HG03045 (cell line): ENCODE measurements around the gene TAF5L.
"Not testable (repeated sequence)": the region's sequence is repeated elsewhere in the genome, so short reads cannot be mapped to it uniquely, and the experiment has no call there.

Experiments used
- ATAC-seq: cut with Tn5 transposase; IDR thresholded peaks from one replicate; pipeline ENCODE4 v1.9.1; 2021; ENCODE audit warnings: mild to moderate bottlenecking, moderate library complexity; ENCODE audit not compliant: unreplicated experiment

The TAF5L gene

DNA sequence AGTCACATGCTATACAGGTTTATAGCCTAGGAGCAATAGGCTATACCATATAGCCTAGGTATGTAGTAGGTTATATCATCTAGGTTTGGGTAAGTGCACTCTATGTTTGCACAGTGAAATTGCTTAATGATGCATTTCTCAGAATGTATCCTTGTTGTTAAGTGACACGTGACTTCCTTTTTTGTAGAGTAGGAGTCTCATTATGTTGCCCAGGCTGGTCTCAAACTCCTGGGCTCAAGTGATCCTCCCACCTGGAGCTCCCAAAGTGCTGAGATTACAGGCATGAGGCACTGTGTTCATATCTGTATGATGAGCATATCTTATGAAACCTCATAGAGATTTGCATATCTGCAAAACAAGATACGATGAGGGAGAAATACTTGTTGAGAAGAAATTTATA, 53.6 kb downstream of the TAF5L start:
- no peak for ATAC-seq

DNA sequence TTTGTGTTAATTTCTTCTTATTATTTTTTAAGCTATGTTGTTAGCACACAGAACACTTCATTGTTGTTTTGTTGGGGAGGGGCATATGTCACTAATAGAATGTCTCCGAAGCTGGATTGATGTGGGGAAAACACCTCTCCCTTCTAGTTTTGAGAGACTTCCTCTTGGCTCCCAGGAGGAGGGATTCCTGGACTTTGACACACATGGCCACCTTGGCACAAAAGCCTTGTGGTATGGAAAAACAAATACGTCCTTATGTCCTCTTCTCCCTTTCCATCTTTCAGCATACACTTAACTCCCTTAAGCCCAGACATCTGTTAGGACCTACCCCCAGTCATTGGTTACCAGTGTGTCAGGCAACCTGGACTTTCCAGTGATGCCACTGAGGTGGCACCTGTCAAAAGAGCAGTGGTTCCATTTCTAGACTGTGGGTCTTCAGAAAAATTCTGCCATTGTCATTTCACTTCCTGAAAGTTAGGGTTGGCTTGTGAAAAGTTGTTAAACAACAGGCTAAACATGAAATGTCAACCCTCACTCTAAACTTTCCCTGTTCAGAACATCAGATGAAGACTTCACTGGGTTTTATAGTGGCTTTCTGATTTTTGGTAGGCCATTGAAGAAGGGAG, 54.9 kb downstream of the TAF5L start:
- no peak for ATAC-seq

DNA sequence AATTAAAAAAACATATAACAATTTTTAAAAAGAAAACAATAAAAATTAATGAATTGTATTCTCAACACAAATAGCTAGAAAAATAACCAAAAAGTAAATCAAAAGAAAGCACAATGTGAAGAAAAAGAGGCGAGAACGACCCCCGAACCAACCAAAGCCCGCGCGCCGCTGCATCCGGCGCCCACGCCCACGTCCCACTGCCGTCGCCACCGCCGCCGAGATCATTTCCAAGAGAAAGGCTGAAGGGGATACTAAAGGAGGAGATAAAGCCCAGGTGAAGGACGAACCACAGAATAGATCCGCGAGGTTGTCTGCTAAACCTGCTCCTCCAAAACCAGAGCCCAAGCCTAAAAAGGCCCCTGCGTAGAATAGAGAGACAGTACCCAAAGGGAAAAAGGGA, 55.6 kb downstream of the TAF5L start:
- no peak for ATAC-seq

DNA sequence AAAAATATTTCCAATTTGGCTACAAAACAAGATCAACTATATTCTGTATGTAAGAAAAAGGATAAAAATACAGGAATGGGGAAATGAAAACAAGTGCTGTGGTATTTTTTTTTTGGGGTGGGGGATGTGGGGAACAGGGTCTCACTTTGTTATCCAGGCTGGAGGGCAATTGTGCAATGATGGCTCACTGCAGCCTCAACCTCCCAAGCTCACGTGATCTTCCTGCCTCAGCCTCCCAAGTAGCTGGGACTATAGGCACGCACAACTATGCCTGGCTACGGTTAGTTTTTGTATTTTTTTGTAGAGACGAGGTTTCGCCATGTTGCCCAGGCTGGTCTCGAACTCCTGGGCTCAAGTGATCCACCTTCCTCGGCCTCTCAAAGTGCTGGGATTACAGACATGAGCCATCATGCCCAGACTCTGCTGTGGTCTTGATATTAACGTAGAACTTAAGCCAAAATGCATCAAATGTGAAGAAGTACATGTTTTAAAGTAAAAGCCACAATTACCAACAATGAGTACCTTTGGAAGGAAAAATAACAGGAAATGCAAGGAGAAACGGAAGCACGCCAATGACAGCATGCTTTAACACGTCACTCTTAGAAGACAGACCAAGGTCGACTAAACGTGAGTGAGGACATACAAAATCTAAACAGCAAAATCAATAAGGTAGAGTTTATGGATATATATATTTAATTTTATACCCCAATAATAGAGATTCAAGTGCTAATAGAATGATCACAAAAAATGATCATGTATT, 58.6 kb downstream of the TAF5L start:
- no peak for ATAC-seq

DNA sequence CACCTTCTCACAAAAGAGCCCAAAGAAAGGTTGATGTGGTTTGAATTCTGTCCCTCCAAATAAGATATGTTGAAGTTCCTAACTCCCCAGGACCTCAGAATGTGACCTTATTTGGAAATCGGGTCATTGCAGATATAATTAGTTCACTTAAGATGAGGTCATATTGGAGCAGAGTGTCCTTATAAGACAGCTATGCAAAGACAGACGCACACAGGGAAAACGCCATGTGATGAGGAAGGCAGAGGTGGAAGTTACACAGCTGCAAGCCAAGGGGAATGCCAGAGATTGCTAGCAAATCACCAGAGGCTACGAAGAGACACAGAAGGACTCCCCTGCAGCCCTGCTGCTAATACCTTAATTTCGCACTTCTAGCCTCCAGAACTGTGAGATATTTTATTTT, 62.2 kb downstream of the TAF5L start:
- ATAC-seq, result no peak

DNA sequence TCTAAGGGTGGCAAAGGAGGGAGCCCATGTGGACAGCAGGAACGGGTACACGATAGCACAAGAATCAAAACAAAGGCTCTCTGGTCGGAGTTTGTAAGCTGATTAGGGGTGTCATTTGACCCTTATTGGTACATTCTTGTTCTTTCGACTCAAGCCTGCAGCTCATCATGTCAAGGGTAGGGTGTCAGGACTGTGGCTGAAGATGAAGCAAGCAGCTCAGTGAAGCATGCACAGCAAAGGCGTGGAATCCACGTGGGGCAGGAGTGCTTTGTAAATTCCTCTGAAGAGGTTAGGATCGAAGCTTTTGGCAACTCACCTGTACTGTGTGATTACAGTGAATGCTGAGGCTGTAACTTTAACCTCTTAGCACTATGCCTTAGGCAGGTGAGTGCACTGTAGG, 62.7 kb downstream of the TAF5L start:
- no peak for ATAC-seq

DNA sequence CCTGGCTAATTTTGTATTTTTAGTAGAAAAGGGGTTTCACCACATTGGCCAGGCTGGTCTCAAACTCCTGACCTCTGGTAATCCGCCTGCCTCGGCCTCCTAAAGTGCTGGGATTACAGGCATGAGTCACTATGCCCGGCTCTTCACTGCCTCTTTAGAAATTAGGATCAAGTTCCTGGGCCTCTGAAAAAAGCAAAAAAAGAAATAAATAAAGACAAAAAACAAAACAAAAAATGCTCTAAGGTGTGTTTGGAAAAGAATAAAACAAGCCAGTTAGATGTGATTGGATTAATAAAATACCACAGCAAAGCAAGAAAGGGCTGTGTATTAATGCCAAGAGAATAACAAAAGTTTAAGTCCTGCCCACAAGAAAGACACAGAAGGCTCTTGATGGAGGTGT, 63.2 kb downstream of the TAF5L start:
- no peak for ATAC-seq

DNA sequence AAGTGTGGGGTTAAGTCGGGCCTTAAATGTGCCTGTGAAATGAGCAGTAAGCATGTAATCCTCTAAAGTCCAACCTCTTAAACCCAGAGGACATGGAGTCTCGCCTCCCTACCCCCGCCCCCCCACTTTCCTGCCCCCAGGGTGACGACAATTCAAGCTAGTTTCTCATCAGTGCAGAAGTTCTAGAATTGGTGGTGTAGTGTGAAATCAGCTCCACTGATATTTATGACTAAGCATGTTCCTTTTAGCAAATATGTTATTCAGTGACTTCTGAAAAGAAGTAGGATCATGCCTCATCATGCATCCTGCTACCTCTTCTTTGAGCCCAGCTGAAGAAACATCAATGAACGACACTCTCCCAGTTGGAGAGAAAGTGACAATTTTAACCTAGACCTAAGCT, 64.8 kb downstream of the TAF5L start:
- ATAC-seq, result no peak

DNA sequence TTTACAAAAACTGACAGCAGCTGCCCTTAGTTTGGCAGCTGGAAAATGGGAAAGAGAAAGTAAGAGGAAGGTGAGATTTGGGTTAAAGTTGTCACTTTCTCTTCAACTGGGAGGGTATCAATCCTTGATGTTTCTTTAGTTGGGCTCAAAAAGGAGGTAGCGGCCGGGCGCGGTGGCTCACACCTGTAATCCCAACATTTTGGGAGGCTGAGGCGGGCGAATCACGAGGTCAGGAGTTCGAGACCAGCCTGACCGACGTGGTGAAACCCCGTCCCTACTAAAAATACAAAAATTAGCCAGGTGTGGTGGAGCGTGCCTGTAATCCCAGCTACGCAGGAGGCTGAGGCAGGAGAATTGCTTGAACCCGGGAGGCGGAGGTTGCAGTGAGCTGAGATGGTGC, 65.8 kb downstream of the TAF5L start:
- ATAC-seq, result not testable (repeated sequence)

DNA sequence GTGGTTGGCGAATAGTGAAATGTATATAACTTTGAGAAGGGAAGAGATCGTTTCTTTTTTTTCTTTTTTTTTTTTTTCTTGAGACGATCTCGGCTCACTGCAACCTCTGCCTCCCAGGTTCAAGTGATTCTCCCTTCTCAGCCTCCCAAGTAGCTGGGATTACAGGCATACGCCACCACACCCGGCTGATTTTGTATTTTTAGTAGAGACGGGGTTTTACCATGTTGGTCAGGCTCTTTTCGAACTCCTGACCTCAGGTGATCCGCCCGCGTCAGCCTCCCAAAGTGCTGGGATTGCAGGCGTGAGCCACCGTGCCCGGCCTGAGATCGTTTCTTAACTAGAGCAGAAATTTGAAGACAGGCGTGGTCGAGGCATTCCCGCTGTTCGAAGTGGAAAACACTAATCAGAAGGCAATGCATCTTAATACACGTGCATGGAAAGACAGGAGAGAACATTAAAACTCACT, 66.6 kb downstream of the TAF5L start:
- ATAC-seq, result not testable (repeated sequence)

DNA sequence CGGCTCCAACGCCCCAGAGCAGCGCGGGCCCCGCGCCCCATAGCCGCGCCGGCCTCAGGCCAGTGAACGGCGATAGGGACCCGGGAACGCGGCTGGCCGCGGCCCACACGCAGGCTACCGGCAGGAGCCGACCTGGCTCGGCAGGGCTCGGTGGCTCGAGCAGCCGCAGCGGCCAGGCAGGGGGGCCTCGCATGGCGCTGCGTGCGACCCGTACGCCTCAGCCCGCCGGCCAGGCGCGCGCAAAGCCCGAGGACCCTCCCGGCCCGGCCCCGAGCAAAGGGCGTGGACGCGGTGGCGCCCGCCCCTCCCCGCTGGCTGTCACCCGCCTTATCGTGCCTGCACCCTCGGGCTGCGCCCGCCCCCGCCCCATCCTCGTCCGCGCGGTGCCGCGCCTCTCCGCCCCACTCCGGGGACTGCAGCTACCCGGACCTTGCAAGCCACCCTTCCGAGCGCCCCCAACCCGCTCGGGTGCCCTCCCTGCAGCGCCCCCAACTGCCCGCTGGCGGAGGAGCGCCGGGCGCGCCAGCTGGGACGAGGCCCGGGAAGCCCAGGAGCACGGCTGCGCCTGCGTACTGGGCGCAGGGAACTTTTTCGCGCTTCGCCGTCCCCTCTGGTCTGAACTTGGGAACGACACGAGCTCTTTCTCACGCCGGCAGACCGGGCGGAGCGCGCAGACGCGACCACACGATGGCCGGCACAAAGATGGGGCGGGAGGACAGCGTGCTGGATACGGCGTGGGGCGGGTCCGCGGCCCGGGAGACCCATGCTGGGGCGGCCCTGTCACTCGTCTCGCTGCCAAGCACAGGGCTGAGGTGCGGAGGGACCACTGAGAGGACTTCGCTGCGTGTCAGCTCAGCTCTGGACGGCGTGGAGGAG, 67.2 kb downstream of the TAF5L start, which contains the start of gene ABCB10:
TSS of gene ABCB10 (minus strand) at position 248 of the 876 bp plus-strand sequence. CDS start at position 193, 55 bp downstream.
- ATAC-seq, result peak; percentile 82

DNA sequence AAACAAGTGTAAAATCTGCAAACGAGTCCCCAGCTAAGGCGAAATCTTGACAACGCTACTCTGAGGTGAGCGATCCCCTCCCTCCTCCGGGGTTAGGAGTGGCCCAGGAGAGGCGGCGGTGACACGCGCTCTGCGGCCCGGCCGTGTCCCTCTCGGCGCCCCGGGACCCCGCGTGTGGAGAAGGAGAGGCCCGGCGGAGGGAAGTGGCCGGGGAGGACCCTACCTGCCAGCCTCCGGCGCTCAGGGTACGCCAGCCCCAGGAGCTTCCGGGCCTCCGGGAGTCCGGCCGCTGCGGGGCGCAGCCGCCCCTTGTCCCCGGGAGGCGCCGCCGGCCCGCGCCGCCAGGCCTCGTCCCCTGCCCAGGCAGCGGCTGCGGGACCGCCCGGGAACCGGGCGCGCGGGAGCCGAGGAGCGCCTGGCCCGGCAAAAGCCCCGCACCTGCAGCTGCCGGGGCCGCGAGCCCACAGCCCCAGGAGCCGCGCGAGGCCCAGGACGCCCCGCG, 68.0 kb downstream of the TAF5L start:
- ATAC-seq, result peak; percentile 32

DNA sequence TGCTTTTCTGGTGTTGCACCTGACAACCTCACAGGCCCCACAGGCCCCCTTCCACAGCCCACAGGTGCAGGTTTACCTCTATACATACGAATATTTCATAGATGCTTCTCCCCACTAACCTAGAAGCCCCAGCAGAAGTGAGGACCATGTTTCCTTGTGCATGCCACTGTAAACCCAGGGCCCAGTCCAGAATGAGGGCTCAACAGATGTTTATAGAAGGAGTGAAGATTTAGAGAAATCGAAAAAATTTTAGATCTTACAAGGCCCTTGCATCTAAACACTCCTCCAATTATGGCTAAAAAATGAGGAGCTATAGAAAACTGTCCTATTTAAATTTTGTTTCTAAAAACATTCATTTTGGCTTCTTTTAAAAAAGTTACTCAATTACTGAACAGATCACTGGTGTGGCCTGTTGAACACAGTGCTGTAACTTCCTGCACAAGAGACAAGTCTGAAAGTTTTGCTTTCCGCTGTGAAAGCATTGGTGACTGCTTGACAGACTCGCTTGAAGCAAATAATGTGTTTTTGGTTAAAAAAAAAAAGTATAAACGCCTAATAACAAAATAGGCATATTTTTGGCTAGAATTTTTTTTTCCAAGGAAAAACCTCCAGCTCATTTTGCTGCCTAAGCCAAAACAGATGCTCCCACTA, 68.6 kb downstream of the TAF5L start:
- ATAC-seq, result no peak

DNA sequence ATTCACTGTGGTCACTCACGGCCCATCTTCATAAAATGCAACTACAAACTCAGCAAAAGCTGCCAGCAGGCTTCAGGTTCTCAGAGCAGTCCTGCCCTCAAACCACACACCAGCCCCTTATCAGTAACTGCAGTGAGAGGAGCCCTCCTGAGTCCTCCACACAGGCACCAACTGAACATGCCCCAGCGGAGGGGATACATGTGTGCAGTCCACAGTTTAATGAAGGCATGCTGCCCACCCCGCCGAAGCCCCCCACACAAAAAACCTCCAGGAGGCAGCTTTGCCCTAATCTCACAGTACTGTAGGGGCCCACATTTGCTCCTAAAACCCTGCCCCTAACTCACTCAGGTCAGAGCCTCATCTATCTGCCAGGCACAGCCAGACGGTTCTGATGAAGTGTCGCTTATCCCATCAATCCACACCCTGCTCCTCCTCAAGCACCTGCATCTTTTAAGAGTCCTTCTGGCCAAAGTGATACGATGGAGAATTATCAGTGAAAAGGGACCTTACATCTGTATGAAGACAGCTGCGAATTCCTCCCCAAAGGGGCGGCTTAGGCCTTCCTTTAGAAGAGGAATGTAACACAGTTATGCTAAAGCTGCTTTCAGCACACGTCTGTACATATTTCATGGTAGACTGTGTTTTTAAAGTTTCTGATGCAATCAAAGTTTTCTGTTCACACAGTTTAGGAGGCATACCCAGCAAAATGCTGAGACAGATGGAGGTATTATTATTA, 70.9 kb downstream of the TAF5L start:
- no peak for ATAC-seq

DNA sequence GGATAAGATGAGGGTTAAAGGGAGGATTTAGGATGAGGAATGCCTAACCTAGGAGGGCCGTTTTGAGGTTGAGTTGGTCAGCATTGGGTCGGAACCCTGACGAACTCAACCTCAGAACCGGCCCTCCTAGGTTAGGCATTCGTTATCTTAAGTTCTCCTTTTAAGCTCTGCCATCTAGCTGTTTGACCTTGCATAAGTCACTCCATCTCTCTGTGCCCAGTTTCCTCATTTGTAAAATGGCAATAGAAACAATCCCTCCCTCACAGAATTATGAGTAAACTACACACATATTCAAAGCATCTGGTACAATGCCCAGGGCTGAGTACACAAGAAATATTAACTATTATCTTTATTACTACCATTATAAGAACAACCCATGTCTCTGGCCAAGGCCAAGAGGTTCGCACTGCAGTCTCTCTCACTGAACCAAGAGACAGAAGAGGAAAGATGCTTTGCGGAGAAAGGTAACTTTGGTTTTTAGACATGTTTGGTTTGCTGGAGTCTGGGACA, 72.2 kb downstream of the TAF5L start:
- ATAC-seq, result no peak

DNA sequence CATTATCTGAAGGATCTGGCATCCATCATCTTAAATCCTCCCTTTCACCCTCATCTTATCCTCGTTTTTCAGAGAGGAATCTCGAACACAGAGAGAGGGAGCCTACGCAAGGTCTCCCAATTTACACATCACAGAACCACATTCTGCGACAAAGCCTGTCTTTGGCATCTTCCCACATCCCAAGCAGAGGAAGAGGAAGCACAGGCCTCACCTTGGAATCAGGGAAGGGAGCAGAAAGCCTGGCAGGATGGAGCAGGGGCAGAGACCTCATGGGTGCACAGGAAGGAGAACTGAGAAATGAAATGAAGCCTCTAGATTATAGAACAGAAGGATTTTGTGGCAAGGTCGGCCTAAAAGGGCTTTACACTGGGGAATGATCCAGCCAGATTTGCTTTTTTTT, 73.2 kb downstream of the TAF5L start:
- ATAC-seq, result no peak

DNA sequence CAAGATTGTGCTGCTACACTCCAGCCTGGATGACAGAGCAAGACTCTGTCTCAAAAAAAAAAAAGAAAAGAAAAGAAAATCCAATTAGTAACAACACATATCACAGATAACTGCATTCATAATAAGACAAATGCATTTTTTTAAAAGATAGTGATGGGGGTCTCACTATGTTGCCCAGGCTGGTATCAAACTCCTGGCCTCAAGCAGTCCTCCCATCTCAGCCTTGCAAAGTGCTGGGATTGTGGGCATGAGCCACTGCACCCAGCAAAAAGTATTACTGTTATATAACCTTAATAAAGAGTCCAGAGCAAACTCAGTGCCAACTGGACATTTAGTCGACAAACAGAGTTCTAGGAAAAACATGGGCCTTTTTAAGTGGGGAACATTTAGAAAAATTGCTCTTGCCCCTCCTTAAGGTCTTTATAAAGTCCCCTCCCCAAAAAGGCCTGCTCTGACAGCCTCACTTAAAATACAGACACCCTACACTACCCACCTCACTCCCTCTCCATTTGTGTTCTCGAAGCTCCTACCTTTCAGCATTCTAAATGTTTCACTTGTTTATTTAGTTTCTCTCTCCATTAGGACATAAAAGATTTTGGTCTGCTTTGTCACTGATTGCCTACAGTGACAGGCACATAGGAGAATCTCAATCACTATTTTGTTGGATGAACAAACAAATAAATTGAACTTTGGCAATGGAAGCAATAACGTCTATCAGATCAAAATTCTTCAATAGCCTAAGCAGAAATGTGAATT, 74.9 kb downstream of the TAF5L start:
- no peak for ATAC-seq

DNA sequence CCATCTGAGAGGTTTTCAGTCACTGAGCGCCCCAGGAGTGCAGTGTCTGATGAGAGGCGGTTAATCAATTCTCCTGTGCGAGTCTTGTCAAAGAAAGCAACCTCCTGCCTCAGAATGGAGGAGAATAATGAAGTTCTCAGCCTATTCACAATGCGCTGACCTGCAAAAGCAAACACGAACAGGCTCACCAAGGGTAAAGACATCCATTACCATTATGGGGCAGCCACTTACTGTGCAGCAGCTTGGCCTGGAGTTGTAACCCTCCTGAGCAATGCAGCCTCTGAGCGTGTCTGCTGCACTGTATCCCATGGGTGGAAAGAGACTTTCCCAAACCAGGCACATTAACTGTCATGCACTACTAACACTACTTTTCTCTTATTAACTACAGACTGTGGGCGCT, 78.4 kb downstream of the TAF5L start:
- ATAC-seq, result no peak

DNA sequence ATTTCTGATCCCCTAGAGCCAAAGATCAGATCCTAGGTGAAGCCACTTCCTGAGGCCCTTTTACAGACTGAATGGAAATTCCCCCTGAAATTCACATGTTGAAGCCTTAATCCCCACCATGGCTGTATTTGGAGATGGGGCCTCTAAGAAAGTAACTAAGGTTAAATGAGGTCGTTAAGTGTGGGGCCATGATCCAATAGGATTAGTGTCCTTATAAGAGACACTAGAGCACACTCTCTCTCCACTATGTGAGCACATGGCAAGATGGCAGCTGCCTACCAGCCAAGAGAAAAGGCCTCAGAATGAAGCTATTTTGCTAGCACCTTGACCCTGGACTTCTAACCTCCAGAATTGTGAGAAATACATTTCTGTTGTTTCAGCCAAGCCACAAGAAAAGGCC, 81.3 kb downstream of the TAF5L start:
- no peak for ATAC-seq
